DND-41 (cell line): ENCODE results near the gene TENT5A.

Experiments used
- ATAC-seq: fragments of 200-7000 bp; cut with Tn5 transposase; 3 replicates; pipeline ENCODE4 v1.9.1; 2021; ENCODE audit warnings: low read depth; ENCODE audit not compliant: insufficient read depth
- DNase-seq: peaks from one replicate; pipeline ENCODE4 v3.0.0-alpha.2; 2020
- H2AFZ ChIP-seq: 2 replicates; pipeline ENCODE4 v1.6.0; 2012; ENCODE audit warnings: low read depth, low read length
- H3K27ac ChIP-seq: 2 replicates; pipeline ENCODE4 v1.5.1; 2012; ENCODE audit warnings: low read length, inconsistent platforms
- H3K27me3 ChIP-seq: fragments of 200-600 bp; sonication (generic); 2 replicates; pipeline ENCODE4 v1.6.0; 2012; ENCODE audit warnings: low read length, mild to moderate bottlenecking, inconsistent platforms; ENCODE audit not compliant: insufficient read depth, poor library complexity
- H3K36me3 ChIP-seq: 2 replicates; pipeline ENCODE4 v1.5.1; 2012; ENCODE audit warnings: low read length, inconsistent platforms; ENCODE audit not compliant: insufficient read depth
- H3K4me1 ChIP-seq: 2 replicates; pipeline ENCODE4 v1.5.1; 2012; ENCODE audit warnings: mild to moderate bottlenecking, low read length; ENCODE audit not compliant: insufficient read depth
- H3K4me2 ChIP-seq: 2 replicates; pipeline ENCODE4 v1.6.0; 2012; ENCODE audit warnings: mild to moderate bottlenecking, moderate library complexity, low read length, inconsistent platforms; ENCODE audit not compliant: insufficient read depth
- H3K4me3 ChIP-seq, 2 experiments: fragments of 200-600 bp in 1 of 2; shearing (Covaris generic) in 1 of 2; 2 replicates each; pipeline ENCODE4 v1.5.1; 2012 to 2016; ENCODE audit warnings: inconsistent platforms in 2 of 2, low read length in 2 of 2, mild to moderate bottlenecking in 2 of 2, low read depth in 1 of 2, moderate library complexity in 1 of 2
- H3K79me2 ChIP-seq: 2 replicates; pipeline ENCODE4 v1.6.0; 2012; ENCODE audit warnings: low read length, inconsistent platforms; ENCODE audit not compliant: insufficient read depth
- H3K9ac ChIP-seq: 2 replicates; pipeline ENCODE4 v1.6.0; 2012; ENCODE audit warnings: low read depth, mild to moderate bottlenecking, inconsistent platforms, low read length, moderate library complexity
- H3K9me3 ChIP-seq: 2 replicates; pipeline ENCODE4 v1.5.1; 2012; ENCODE audit warnings: low read length, moderate library complexity, mild to moderate bottlenecking, inconsistent platforms; ENCODE audit not compliant: insufficient read depth, severe bottlenecking
- H4K20me1 ChIP-seq: 2 replicates; pipeline ENCODE4 v1.6.0; 2012; ENCODE audit warnings: low read length; ENCODE audit not compliant: insufficient read depth
- CTCF ChIP-seq: IDR thresholded peaks from 2 replicates; pipeline ENCODE4 v1.5.1; 2012; ENCODE audit warnings: borderline replicate concordance, low read length, moderate library complexity, mild to moderate bottlenecking; ENCODE audit not compliant: poor library complexity, severe bottlenecking; ENCODE audit errors: extremely low read depth
- EZH2 ChIP-seq: IDR thresholded peaks from 3 replicates; pipeline ENCODE4 v1.6.1; 2012; ENCODE audit warnings: borderline replicate concordance, low read depth, mild to moderate bottlenecking, moderate library complexity, low read length, inconsistent platforms; ENCODE audit not compliant: severe bottlenecking

Gene TENT5A

GRCh38 chr6:81793821-81794475 is 41.5 kb upstream of the TENT5A start:
- H3K9me3 ChIP-seq: no peaks in the 10 kb centered on the region
- no peaks in the 10 kb centered on the region for H3K4me1 ChIP-seq
- no peaks in the 10 kb centered on the region for H4K20me1 ChIP-seq
- H3K79me2 ChIP-seq: no peaks in the 10 kb centered on the region
- no peak overlapping the region for H3K4me3 ChIP-seq
- H3K27me3 ChIP-seq: no peaks in the 10 kb centered on the region
- H3K27ac ChIP-seq: no peak overlapping the region
- H3K9ac ChIP-seq: no peak overlapping the region
- TF ChIP-seq CTCF (no peak), EZH2 (no peak)
- DNase-seq (no peak), ATAC-seq (no peak)
- no peak overlapping the region for H2AFZ ChIP-seq
- H3K36me3 ChIP-seq: no peaks in the 10 kb centered on the region
- H3K4me2 ChIP-seq: no peak overlapping the region

- Histone ChIP-seq H3K4me2 (no peak overlapping the region), H3K9me3 (no peaks in the 10 kb centered on the region), H3K4me1 (no peaks in the 10 kb centered on the region), H3K27me3 (no peaks in the 10 kb centered on the region), H3K27ac (no peak overlapping the region), H3K4me3 (no peak overlapping the region), H3K79me2 (no peaks in the 10 kb centered on the region), H3K36me3 (no peaks in the 10 kb centered on the region), H4K20me1 (no peaks in the 10 kb centered on the region), H2AFZ (no peak overlapping the region), H3K9ac (no peak overlapping the region)
- TF ChIP-seq EZH2: no peak
- TF ChIP-seq CTCF: no peak
- ATAC-seq (no peak), DNase-seq (no peak)
Measured at GRCh38 chr6:81792826-81793225, 40.3 kb upstream of the TENT5A start.

- peaks cover 6% of the 10 kb centered on the region; the same call in 1 of the 2 replicates for H3K4me1 ChIP-seq
- H3K36me3 ChIP-seq: no peaks in the 10 kb centered on the region
- H3K79me2 ChIP-seq: no peaks in the 10 kb centered on the region
- no peak overlapping the region for H2AFZ ChIP-seq
- DNase-seq (no peak), ATAC-seq (0 out of 3 replicates have a peak, but pooled peaks have one; percentile 31)
- no peak overlapping the region for H3K27ac ChIP-seq
- H3K4me3 ChIP-seq: no peak overlapping the region
- no peaks in the 10 kb centered on the region for H4K20me1 ChIP-seq
- H3K4me2 ChIP-seq: no peak overlapping the region
- H3K9me3 ChIP-seq: no peaks in the 10 kb centered on the region
- H3K27me3 ChIP-seq: no peaks in the 10 kb centered on the region
- H3K9ac ChIP-seq: no peak overlapping the region
- TF ChIP-seq CTCF (no peak), EZH2 (no peak)
Measured at GRCh38 chr6:81791756-81792155, 39.3 kb upstream of the TENT5A start.

GRCh38 chr6:81790034-81790433 is 37.6 kb upstream of the TENT5A start:
- peaks cover 12% of the 10 kb centered on the region for H3K4me1 ChIP-seq
- TF ChIP-seq EZH2 (no peak), CTCF (no peak)
- no peak overlapping the region for H3K9ac ChIP-seq
- H2AFZ ChIP-seq: no peak overlapping the region
- no peaks in the 10 kb centered on the region for H3K9me3 ChIP-seq
- H3K36me3 ChIP-seq: no peaks in the 10 kb centered on the region
- ATAC-seq: no peak
- no peak overlapping the region for H3K4me3 ChIP-seq
- DNase-seq: no peak
- no peak overlapping the region for H3K4me2 ChIP-seq
- no peaks in the 10 kb centered on the region for H3K27me3 ChIP-seq
- H4K20me1 ChIP-seq: no peaks in the 10 kb centered on the region
- H3K27ac ChIP-seq: no peak overlapping the region
- H3K79me2 ChIP-seq: no peaks in the 10 kb centered on the region
